ENCODE results near the gene ZNF280D. TPM values are rescaled to one million over a fixed set of nuclear protein-coding genes. Genes with fewer than 3 reads are reported as not detected.

ZNF280D gene
- total RNA-seq, 1 donor from 2014 or later: 8.7 TPM

- DNase-seq (ENCODE audit: low read depth): no peak
Measured at GRCh38 chr15:56729561-56729960, 3.7 kb downstream of the ZNF280D start.

GRCh38 chr15:56725386-56725785 is 7.9 kb downstream of the ZNF280D start:
- no peak overlapping the region for H3K4me3 ChIP-seq (ENCODE audit: low read depth, low read length)
- FAIRE-seq: no peak
- DNase-seq (ENCODE audit: low read depth): no peak

More at GRCh38 chr15:56729561-56729960, 3.7 kb downstream of the ZNF280D start:
- TF ChIP-seq, protein P1, sequence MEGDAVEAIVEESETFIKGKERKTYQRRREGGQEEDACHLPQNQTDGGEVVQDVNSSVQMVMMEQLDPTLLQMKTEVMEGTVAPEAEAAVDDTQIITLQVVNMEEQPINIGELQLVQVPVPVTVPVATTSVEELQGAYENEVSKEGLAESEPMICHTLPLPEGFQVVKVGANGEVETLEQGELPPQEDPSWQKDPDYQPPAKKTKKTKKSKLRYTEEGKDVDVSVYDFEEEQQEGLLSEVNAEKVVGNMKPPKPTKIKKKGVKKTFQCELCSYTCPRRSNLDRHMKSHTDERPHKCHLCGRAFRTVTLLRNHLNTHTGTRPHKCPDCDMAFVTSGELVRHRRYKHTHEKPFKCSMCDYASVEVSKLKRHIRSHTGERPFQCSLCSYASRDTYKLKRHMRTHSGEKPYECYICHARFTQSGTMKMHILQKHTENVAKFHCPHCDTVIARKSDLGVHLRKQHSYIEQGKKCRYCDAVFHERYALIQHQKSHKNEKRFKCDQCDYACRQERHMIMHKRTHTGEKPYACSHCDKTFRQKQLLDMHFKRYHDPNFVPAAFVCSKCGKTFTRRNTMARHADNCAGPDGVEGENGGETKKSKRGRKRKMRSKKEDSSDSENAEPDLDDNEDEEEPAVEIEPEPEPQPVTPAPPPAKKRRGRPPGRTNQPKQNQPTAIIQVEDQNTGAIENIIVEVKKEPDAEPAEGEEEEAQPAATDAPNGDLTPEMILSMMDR (IDR thresholded peaks at IDR 0.05; ENCODE audit: insufficient read depth, low read length, severe bottlenecking): no peak
- Histone ChIP-seq H3K4me3 (ENCODE audit: low read depth, low read length) (no peak overlapping the region), H3K36me3 (ENCODE audit: control insufficient read depth, insufficient read depth, low read length) (no peaks in the 10 kb centered on the region), H3K27me3 (ENCODE audit: control insufficient read depth, insufficient read depth, low read length) (no peaks in the 10 kb centered on the region)
- FAIRE-seq: no peak

GRCh38 chr15:56724232-56724631 is 9.1 kb downstream of the ZNF280D start:
- Histone ChIP-seq H3K4me3 (ENCODE audit: low read depth, low read length) (no peak overlapping the region), H3K36me3 (ENCODE audit: control insufficient read depth, insufficient read depth, low read length) (no peaks in the 10 kb centered on the region), H3K27me3 (ENCODE audit: control insufficient read depth, insufficient read depth, low read length) (no peaks in the 10 kb centered on the region)
- TF ChIP-seq, protein P1 (IDR thresholded peaks at IDR 0.05; ENCODE audit: insufficient read depth, low read length, severe bottlenecking): no peak
- FAIRE-seq (no peak), DNase-seq (ENCODE audit: low read depth) (no peak)

More at GRCh38 chr15:56725386-56725785, 7.9 kb downstream of the ZNF280D start:
- Histone ChIP-seq H3K27me3 (ENCODE audit: control insufficient read depth, insufficient read depth, low read length) (no peaks in the 10 kb centered on the region), H3K36me3 (ENCODE audit: control insufficient read depth, insufficient read depth, low read length) (no peaks in the 10 kb centered on the region)
- TF ChIP-seq, protein P1 (IDR thresholded peaks at IDR 0.05; ENCODE audit: insufficient read depth, low read length, severe bottlenecking): no peak

DNA sequence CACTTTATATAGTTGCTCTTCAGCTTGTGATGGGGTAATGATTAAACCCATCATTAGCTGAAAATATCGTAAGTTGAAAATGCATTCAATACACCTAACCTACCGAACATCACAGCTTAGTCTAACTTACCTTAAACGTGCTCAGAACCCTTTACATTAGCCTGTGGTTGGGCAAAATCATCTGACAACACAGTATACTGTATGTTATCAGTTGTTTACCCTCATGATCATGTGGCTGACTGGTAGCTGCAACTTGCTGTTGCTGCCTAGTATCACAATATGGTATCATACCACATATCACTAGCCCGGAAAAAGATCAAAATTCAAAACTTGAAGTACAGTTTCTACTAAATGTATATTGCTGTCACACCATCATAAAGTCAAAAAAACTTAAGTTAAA is 9.5 kb downstream of the ZNF280D start:
- TF ChIP-seq, protein P1 (IDR thresholded peaks at IDR 0.05; ENCODE audit: insufficient read depth, low read length, severe bottlenecking): no peak
- no peak for FAIRE-seq

GRCh38 chr15:56719774-56720555 is 13.3 kb downstream of the ZNF280D start:
- no peak for FAIRE-seq
- H3K27me3 ChIP-seq (ENCODE audit: control insufficient read depth, insufficient read depth, low read length): no peaks in the 10 kb centered on the region
- DNase-seq (ENCODE audit: low read depth): no peak
- no peaks in the 10 kb centered on the region for H3K36me3 ChIP-seq (ENCODE audit: control insufficient read depth, insufficient read depth, low read length)
- TF ChIP-seq, protein P1 (IDR thresholded peaks at IDR 0.05; ENCODE audit: insufficient read depth, low read length, severe bottlenecking): no peak
- H3K4me3 ChIP-seq (ENCODE audit: low read depth, low read length): no peak overlapping the region

More for the DNA sequence above, 9.5 kb downstream of the ZNF280D start:
- Histone ChIP-seq H3K36me3 (ENCODE audit: control insufficient read depth, insufficient read depth, low read length) (no peaks in the 10 kb centered on the region), H3K4me3 (ENCODE audit: low read depth, low read length) (no peak overlapping the region), H3K27me3 (ENCODE audit: control insufficient read depth, insufficient read depth, low read length) (no peaks in the 10 kb centered on the region)
- no peak for DNase-seq (ENCODE audit: low read depth)
